KOPT-K1 (cell line): ENCODE measurements around the gene GART.

ENCODE experiments used
- H3K27ac ChIP-seq: fragments of 200-600 bp; sonication (generic); 2 replicates; pipeline ENCODE4 v1.5.1; 2016; ENCODE audit warnings: antibody characterized with exemption, mild to moderate bottlenecking, low read depth, low read length; ENCODE audit not compliant: poor library complexity, severe bottlenecking
- H3K36me3 ChIP-seq: fragments of 200-600 bp; sonication (generic); 2 replicates; pipeline ENCODE4 v1.5.1; 2017; ENCODE audit warnings: antibody characterized with exemption, mild to moderate bottlenecking, low read length, moderate library complexity; ENCODE audit not compliant: insufficient read depth
- H3K9me3 ChIP-seq: fragments of 200-600 bp; sonication (generic); 2 replicates; pipeline ENCODE4 v1.5.1; 2017; ENCODE audit warnings: antibody characterized with exemption, low read length, mild to moderate bottlenecking; ENCODE audit not compliant: insufficient read depth, poor library complexity, severe bottlenecking

GART gene

DNA sequence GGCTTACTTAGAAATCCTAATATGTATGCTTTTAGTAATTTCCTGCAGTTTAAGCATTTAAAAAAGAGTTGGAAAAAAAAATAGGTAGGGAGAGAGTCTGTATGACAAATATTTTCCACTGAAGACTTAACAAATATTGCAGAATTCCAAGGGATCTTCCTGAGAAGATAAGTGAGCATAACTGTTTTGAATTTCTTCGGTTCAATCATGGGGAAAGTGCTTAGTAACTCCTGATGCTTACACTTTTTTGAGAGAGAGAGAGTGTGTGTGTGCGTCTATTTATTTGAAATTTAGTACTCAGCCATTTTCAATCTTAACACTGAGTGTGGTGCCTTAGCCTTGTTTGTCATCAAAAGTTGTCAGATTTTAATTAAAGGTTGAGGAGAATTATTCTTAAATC lies 19.5 kb upstream of the GART start:
- H3K27ac ChIP-seq: no peak overlapping the region
- H3K9me3 ChIP-seq: no peaks in the 10 kb centered on the region
- peaks cover 100% of the 10 kb centered on the region for H3K36me3 ChIP-seq

DNA sequence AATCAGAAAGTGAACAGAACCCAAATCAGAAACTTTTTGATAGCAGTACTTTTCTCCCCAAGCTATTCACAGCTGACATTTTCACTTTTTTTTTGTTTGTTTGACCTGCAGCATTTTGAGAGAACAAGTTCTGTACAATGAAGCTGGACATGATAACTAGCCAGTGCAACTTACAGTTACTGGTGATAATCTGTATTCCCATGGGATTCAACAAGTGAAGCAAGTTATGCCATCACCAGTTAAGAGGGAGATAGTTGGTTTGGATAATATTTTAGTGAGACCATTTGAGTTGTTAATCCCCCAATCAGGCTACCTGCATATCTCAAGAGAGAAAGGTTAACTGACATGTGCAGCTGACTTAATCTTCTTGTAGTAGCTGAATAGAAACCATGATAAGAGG lies 19.0 kb upstream of the GART start:
- H3K36me3 ChIP-seq: peaks cover 100% of the 10 kb centered on the region
- H3K27ac ChIP-seq: no peak overlapping the region
- H3K9me3 ChIP-seq: no peaks in the 10 kb centered on the region

DNA sequence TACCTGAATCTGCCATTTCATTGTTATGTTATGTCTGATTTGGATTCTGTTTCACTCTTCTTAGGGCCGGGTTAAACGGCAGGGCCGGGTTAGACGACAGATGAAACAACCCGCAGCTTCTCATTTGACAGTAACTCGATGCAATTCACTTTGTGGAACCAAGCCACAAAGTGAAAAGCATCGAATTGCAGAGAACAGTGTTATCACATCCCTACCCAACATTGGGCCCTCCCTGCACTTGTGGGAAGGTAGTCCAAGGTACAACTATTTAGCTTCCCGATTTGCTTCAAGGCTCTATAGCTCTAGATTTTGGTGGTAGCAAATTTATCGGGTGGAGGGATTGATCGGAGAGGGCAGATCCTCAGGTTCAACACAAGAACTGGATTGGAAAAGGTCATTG lies 17.9 kb upstream of the GART start:
- peaks cover 100% of the 10 kb centered on the region for H3K36me3 ChIP-seq
- H3K9me3 ChIP-seq: no peaks in the 10 kb centered on the region
- H3K27ac ChIP-seq: no peak overlapping the region

DNA sequence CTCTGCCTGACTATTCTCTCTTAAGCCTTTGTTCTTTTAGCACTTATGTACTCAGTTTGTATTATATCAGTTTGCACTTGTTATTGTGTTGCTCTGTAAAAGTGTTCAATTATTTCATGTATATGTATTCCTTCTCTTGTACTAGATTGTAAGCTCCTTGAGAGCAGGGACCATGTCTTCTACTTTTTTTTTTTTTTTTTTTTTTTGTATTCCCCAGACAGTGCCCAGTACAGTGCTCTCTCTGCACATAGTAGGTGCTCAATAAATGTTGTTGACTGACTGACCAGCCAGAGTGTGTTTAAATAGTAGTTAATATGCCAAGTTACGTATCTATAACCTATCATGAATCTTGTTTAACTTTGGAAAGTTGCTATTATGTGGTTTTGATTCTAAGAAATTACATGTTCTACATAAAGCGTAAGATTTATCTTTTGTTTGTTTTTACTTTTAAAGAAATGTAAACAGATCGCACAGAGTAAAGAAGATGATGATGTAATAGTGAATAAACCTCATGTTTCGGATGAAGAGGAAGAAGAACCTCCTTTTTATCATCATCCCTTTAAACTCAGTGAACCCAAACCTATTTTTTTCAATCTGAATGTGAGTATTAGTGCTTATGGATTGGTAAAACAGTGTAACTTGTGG lies 17.0 kb upstream of the GART start:
- Histone ChIP-seq H3K9me3 (no peaks in the 10 kb centered on the region), H3K27ac (no peak overlapping the region), H3K36me3 (peaks cover 100% of the 10 kb centered on the region)

DNA sequence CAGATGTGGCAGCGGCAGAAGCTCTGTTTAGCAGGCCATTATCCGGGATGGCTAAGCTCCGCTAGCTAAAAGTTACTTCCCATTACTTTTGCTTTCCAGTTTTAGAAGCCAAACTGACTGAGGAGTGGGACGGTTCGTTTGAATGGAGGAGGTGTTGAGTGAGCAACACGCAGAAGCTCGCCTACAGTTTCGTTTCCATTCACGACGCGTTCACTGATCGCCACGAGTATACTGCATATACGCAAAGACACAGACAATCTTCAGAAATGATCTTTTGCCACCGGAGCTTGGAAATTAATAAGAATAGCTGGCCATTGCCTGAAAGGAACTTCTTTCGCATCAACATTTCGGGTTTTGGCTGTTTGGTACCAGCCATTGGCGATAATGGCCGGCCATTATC lies 15.5 kb upstream of the GART start:
- H3K27ac ChIP-seq: no peak overlapping the region
- no peaks in the 10 kb centered on the region for H3K9me3 ChIP-seq
- peaks cover 100% of the 10 kb centered on the region for H3K36me3 ChIP-seq

DNA sequence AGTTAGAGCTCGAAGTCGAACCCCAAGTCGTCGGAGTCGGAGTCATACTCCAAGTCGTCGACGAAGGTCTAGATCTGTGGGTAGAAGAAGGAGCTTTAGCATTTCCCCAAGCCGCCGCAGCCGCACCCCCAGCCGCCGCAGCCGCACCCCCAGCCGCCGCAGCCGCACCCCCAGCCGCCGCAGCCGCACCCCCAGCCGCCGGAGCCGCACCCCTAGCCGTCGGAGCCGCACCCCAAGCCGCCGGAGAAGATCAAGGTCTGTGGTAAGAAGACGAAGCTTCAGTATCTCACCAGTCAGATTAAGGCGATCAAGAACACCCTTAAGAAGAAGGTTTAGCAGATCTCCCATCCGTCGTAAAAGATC lies 13.0 kb upstream of the GART start:
- H3K9me3 ChIP-seq: no peaks in the 10 kb centered on the region
- H3K27ac ChIP-seq: no peak overlapping the region
- peaks cover 100% of the 10 kb centered on the region for H3K36me3 ChIP-seq

DNA sequence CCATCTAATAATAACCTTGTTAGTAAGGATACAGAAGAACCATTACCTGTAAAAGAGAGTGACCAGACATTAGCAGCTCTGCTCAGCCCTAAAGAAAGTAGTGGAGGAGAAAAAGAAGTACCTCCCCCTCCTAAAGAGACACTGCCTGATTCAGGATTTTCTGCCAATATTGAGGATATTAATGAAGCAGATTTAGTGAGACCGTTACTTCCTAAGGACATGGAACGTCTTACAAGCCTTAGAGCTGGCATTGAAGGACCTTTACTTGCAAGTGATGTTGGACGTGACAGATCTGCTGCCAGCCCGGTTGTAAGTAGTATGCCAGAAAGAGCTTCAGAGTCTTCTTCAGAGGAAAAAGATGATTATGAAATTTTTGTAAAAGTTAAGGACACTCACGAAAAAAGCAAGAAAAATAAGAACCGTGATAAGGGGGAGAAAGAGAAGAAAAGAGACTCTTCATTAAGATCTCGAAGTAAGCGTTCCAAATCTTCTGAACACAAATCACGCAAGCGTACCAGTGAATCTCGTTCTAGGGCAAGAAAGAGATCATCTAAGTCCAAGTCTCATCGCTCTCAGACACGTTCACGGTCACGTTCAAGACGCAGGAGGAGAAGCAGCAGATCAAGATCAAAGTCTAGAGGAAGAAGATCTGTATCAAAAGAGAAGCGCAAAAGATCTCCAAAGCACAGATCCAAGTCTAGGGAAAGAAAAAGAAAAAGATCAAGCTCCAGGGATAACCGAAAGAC lies 12.5 kb upstream of the GART start:
- Histone ChIP-seq H3K9me3 (no peaks in the 10 kb centered on the region), H3K36me3 (peaks cover 100% of the 10 kb centered on the region), H3K27ac (no peak overlapping the region)

DNA sequence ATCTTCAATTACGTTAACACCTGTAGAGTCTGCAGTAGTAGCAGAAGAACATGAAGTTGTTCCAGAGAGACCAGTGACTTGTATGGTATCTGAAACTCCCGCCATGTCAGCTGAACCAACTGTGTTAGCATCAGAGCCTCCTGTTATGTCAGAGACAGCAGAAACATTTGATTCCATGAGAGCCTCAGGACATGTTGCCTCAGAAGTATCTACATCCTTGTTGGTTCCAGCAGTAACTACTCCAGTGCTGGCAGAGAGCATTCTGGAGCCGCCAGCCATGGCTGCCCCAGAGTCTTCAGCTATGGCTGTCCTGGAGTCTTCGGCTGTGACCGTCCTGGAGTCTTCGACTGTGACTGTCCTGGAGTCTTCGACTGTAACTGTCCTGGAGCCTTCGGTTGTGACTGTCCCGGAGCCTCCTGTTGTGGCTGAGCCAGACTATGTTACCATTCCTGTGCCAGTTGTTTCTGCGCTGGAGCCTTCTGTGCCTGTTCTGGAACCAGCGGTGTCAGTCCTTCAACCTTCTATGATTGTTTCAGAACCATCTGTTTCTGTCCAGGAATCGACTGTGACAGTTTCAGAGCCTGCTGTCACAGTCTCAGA lies 11.2 kb upstream of the GART start:
- Histone ChIP-seq H3K27ac (no peak overlapping the region), H3K9me3 (no peaks in the 10 kb centered on the region), H3K36me3 (peaks cover 100% of the 10 kb centered on the region)

DNA sequence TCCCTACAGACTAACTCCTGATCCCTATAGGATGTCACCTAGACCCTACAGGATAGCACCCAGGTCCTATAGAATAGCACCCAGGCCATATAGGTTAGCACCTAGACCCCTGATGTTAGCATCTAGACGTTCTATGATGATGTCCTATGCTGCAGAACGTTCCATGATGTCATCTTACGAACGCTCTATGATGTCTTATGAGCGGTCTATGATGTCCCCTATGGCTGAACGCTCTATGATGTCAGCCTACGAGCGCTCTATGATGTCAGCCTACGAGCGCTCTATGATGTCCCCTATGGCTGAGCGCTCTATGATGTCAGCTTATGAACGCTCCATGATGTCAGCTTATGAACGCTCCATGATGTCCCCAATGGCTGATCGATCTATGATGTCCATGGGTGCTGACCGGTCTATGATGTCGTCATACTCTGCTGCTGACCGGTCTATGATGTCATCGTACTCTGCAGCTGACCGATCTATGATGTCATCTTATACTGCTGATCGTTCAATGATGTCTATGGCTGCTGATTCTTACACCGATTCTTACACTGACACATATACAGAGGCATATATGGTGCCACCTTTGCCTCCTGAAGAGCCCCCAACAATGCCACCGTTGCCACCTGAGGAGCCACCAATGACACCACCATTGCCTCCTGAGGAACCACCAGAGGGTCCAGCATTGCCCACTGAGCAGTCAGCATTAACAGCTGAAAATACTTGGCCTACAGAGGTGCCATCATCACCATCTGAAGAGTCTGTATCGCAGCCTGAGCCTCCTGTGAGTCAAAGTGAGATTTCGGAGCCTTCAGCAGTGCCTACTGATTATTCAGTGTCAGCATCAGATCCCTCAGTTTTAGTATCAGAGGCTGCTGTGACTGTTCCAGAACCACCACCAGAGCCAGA lies 10.4 kb upstream of the GART start:
- Histone ChIP-seq H3K27ac (no peak overlapping the region), H3K36me3 (peaks cover 100% of the 10 kb centered on the region), H3K9me3 (no peaks in the 10 kb centered on the region)

DNA sequence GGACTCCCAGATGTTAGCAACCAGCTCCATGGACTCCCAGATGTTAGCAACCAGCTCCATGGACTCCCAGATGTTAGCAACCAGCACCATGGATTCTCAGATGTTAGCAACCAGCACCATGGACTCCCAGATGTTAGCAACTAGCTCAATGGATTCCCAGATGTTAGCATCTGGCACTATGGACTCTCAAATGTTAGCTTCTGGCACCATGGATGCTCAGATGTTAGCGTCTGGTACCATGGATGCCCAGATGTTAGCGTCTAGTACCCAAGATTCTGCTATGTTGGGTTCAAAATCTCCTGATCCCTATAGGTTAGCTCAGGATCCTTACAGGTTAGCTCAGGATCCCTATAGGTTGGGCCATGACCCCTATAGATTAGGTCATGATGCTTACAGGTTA lies 9.7 kb upstream of the GART start:
- H3K27ac ChIP-seq: no peak overlapping the region
- no peaks in the 10 kb centered on the region for H3K9me3 ChIP-seq
- peaks cover 100% of the 10 kb centered on the region for H3K36me3 ChIP-seq

DNA sequence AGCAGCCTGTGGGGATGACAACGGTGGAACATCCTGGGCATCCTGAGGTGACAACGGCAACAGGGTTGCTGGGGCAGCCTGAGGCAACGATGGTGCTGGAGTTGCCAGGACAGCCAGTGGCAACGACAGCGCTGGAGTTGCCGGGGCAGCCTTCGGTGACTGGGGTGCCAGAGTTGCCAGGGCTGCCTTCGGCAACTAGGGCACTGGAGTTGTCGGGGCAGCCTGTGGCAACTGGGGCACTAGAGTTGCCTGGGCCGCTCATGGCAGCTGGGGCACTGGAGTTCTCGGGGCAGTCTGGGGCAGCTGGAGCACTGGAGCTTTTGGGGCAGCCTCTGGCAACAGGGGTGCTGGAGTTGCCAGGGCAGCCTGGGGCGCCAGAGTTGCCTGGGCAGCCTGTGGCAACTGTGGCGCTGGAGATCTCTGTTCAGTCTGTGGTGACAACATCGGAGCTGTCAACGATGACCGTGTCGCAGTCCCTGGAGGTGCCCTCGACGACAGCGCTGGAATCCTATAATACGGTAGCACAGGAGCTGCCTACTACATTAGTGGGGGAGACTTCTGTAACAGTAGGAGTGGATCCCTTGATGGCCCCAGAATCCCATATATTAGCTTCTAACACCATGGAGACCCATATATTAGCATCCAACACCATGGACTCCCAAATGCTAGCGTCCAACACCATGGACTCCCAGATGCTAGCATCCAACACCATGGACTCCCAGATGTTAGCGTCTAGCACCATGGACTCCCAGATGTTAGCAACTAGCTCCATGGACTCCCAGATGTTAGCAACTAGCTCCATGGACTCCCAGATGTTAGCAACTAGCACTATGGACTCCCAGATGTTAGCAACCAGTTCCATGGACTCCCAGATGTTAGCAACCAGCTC lies 9.1 kb upstream of the GART start:
- no peak overlapping the region for H3K27ac ChIP-seq
- H3K36me3 ChIP-seq: peaks cover 100% of the 10 kb centered on the region
- H3K9me3 ChIP-seq: no peaks in the 10 kb centered on the region

DNA sequence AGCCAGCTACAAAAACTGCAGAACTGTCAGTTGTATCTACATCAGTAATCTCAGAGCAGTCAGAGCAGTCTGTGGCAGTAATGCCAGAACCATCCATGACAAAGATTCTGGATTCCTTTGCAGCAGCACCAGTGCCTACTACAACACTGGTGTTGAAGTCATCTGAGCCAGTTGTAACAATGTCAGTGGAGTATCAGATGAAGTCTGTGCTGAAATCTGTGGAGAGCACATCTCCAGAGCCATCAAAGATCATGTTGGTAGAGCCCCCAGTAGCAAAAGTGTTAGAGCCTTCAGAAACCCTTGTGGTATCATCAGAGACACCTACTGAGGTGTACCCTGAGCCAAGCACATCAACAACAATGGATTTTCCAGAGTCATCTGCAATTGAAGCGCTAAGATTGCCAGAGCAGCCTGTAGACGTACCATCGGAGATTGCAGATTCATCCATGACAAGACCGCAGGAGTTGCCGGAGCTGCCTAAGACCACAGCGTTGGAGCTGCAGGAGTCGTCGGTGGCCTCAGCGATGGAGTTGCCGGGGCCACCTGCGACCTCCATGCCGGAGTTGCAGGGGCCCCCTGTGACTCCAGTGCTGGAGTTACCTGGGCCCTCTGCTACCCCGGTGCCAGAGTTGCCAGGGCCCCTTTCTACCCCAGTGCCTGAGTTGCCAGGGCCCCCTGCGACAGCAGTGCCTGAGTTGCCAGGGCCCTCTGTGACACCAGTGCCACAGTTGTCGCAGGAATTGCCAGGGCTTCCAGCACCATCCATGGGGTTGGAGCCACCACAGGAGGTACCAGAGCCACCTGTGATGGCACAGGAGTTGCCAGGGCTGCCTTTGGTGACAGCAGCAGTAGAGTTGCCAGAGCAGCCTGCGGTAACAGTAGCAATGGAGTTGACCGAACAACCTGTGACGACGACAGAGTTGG lies 8.2 kb upstream of the GART start:
- Histone ChIP-seq H3K27ac (no peak overlapping the region), H3K9me3 (no peaks in the 10 kb centered on the region), H3K36me3 (peaks cover 93% of the 10 kb centered on the region)

DNA sequence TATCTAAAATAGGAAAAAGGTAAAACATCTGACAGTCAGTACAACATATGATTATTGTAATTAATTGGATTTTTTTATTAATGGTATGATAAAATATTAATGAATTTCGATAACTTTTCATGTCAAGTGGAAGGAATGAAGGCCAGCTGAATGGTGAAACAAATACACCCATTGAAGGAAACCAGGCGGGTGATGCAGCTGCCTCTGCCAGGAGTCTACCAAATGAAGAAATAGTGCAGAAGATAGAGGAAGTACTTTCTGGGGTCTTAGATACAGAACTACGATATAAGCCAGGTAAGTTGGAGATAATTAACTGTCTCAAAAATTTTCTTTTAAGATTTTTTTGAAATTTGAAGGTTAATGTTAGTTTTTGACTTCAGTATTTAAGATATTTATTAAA lies 4.2 kb upstream of the GART start:
- Histone ChIP-seq H3K27ac (no peak overlapping the region), H3K36me3 (peaks cover 52% of the 10 kb centered on the region), H3K9me3 (no peaks in the 10 kb centered on the region)
